MM.1S (cell line): ENCODE data around the gene KCNQ2.

Experiments used
- DNase-seq: peaks from one replicate; pipeline ENCODE4 v3.0.0-alpha.2; 2015
- H2AFZ ChIP-seq: fragments of 300-600 bp; sonication (generic); 2 replicates; pipeline ENCODE4 v1.6.0; 2016; ENCODE audit warnings: antibody characterized with exemption, low read length
- H3F3A ChIP-seq: fragments of 300-600 bp; sonication (generic); 2 replicates; pipeline ENCODE4 v1.6.1; 2016; ENCODE audit warnings: mild to moderate bottlenecking, antibody characterized with exemption, low read length, moderate library complexity, mixed read lengths; ENCODE audit not compliant: insufficient read depth
- H3K27ac ChIP-seq: fragments of 300-600 bp; sonication (generic); 2 replicates; pipeline ENCODE4 v1.5.1; 2016; ENCODE audit warnings: mild to moderate bottlenecking, low read length
- H3K27me3 ChIP-seq: fragments of 300-600 bp; sonication (generic); replicated peaks from 2 replicates; pipeline ENCODE4 v1.6.0; 2016; ENCODE audit warnings: low read length; ENCODE audit not compliant: insufficient read depth
- H3K36me3 ChIP-seq: fragments of 300-600 bp; sonication (generic); replicated peaks from 2 replicates; pipeline ENCODE4 v1.6.1; 2016; ENCODE audit warnings: mild to moderate bottlenecking, low read length, mixed read lengths; ENCODE audit not compliant: insufficient read depth
- H3K4me1 ChIP-seq: fragments of 300-600 bp; sonication (generic); 2 replicates; pipeline ENCODE4 v1.6.1; 2016; ENCODE audit warnings: low read length, mixed read lengths
- H3K4me2 ChIP-seq: fragments of 300-600 bp; sonication (generic); 2 replicates; pipeline ENCODE4 v1.6.0; 2016; ENCODE audit warnings: low read depth, low read length
- H3K4me3 ChIP-seq: fragments of 300-600 bp; sonication (generic); 2 replicates; pipeline ENCODE4 v1.5.1; 2016; ENCODE audit warnings: low read length, mixed read lengths
- H3K79me2 ChIP-seq: fragments of 300-600 bp; sonication (generic); 2 replicates; pipeline ENCODE4 v1.6.1; 2016; ENCODE audit warnings: mixed run types, low read length, mixed read lengths
- H3K9ac ChIP-seq: fragments of 300-600 bp; sonication (generic); 2 replicates; pipeline ENCODE4 v1.6.1; 2016; ENCODE audit warnings: low read length, mixed read lengths
- H3K9me2 ChIP-seq: fragments of 300-600 bp; sonication (generic); replicated peaks from 2 replicates; pipeline ENCODE4 v1.6.1; 2016; ENCODE audit warnings: mild to moderate bottlenecking, low read length, mixed read lengths; ENCODE audit not compliant: insufficient read depth
- H3K9me3 ChIP-seq: fragments of 300-600 bp; sonication (generic); replicated peaks from 2 replicates; pipeline ENCODE4 v1.6.1; 2016; ENCODE audit warnings: mild to moderate bottlenecking, low read length, mixed read lengths; ENCODE audit not compliant: insufficient read depth
- H4K20me1 ChIP-seq: fragments of 300-600 bp; sonication (generic); 2 replicates; pipeline ENCODE4 v1.6.1; 2016; ENCODE audit warnings: mild to moderate bottlenecking, low read length, moderate library complexity, mixed read lengths; ENCODE audit not compliant: insufficient read depth
- CTCF ChIP-seq: fragments of 300-600 bp; sonication (generic); IDR thresholded peaks from 2 replicates; pipeline ENCODE4 v1.5.1; 2016; ENCODE audit warnings: antibody characterized with exemption, low read length, mixed read lengths
- EZH2 ChIP-seq: fragments of 300-600 bp; sonication (generic); optimal IDR thresholded peaks from 2 replicates; pipeline ENCODE3; 2017; ENCODE audit warnings: low read depth, mild to moderate bottlenecking, antibody characterized with exemption, low read length, mixed read lengths
- EZH2phosphoT487 ChIP-seq: fragments of 300-600 bp; sonication (generic); IDR thresholded peaks from 2 replicates; pipeline ENCODE4 v1.6.1; 2018; ENCODE audit warnings: antibody characterized with exemption, low read length

Gene KCNQ2

GRCh38 chr20:63495741-63496595, 23.5 kb upstream of the KCNQ2 start:
- no peaks in the 10 kb centered on the region for H3K79me2 ChIP-seq
- H3K27me3 ChIP-seq = peaks cover 56% of the 10 kb centered on the region
- H3K4me2 ChIP-seq = peak overlapping the region; percentile 85
- no peak overlapping the region for H3K9ac ChIP-seq
- H3K4me1 ChIP-seq = no peaks in the 10 kb centered on the region
- H3K4me3 ChIP-seq = peak overlapping the region; percentile 47
- TF ChIP-seq EZH2phosphoT487 (no peak), CTCF (peak; percentile 92)
- no peak overlapping the region for H3K27ac ChIP-seq
- peak; percentile 70 for DNase-seq
- no peaks in the 10 kb centered on the region for H4K20me1 ChIP-seq
- H3K9me3 ChIP-seq = no peaks in the 10 kb centered on the region
- peak overlapping the region; percentile 43; the same call in 1 of the 2 replicates for H2AFZ ChIP-seq
- no peaks in the 10 kb centered on the region for H3K9me2 ChIP-seq
- no peaks in the 10 kb centered on the region for H3F3A ChIP-seq
- no peaks in the 10 kb centered on the region for H3K36me3 ChIP-seq

- H3K9ac ChIP-seq = no peak overlapping the region
- H3K4me1 ChIP-seq = no peaks in the 10 kb centered on the region
- no peaks in the 10 kb centered on the region for H4K20me1 ChIP-seq
- H3K79me2 ChIP-seq = no peaks in the 10 kb centered on the region
- H3K27ac ChIP-seq = no peak overlapping the region
- H3K4me3 ChIP-seq = no peak overlapping the region
- no peaks in the 10 kb centered on the region for H3K36me3 ChIP-seq
- H3K27me3 ChIP-seq = peaks cover 62% of the 10 kb centered on the region
- no peak for TF ChIP-seq CTCF
- no peak for TF ChIP-seq EZH2
- TF ChIP-seq EZH2phosphoT487 = no peak
- no peaks in the 10 kb centered on the region for H3F3A ChIP-seq
- H3K4me2 ChIP-seq = no peak overlapping the region
- no peak overlapping the region for H2AFZ ChIP-seq
- H3K9me2 ChIP-seq = no peaks in the 10 kb centered on the region
- no peak for DNase-seq
- H3K9me3 ChIP-seq = no peaks in the 10 kb centered on the region
Measured at GRCh38 chr20:63495167-63495720, 22.8 kb upstream of the KCNQ2 start.

- Histone ChIP-seq H3K9ac (no peak overlapping the region), H3K4me2 (no peak overlapping the region), H2AFZ (no peak overlapping the region), H3K27me3 (peaks cover 67% of the 10 kb centered on the region), H3K36me3 (no peaks in the 10 kb centered on the region), H3K9me3 (no peaks in the 10 kb centered on the region), H3K9me2 (no peaks in the 10 kb centered on the region), H3K4me1 (no peaks in the 10 kb centered on the region), H3K79me2 (no peaks in the 10 kb centered on the region), H3K27ac (no peak overlapping the region), H4K20me1 (no peaks in the 10 kb centered on the region), H3K4me3 (no peak overlapping the region), H3F3A (no peaks in the 10 kb centered on the region)
- TF ChIP-seq CTCF (no peak), EZH2phosphoT487 (no peak), EZH2 (no peak)
- DNase-seq = no peak
Measured at GRCh38 chr20:63494420-63495166, 22.1 kb upstream of the KCNQ2 start.
